Occipital lobe (tissue), 2 donors: Measurements from ENCODE around the gene GRM4. TPM values are rescaled to one million over a fixed set of nuclear protein-coding genes. Genes with fewer than 3 reads are reported as not detected.

Experiments
- DNase-seq: peaks from one replicate; lab custom pipeline; 2025; lab: John Stamatoyannopoulos, UW
- total RNA-seq: library from RNA; depleted of rRNA; stranded (reverse); fragments of >200 nt; gene quantifications from one replicate; pipeline ENCODE4 v1.2.3, GENCODE V29; 2014

The GRM4 gene
- total RNA-seq, 1 donor from 2014 or later = 0.94 TPM

- no peak for DNase-seq
These were observed 60.3 kb downstream of the GRM4 start for GRCh38 chr6:34085453-34086170.

GRCh38 chr6:34084591-34085290 lies 61.1 kb downstream of the GRM4 start:
- no peak for DNase-seq

- DNase-seq = no peak
These were observed 62.8 kb downstream of the GRM4 start for GRCh38 chr6:34082864-34083626.

GRCh38 chr6:34082348-34082747 lies 63.5 kb downstream of the GRM4 start:
- no peak for DNase-seq

- no peak for DNase-seq
These were observed 65.5 kb downstream of the GRM4 start for GRCh38 chr6:34080357-34080756.

- DNase-seq = no peak
These were observed 66.0 kb downstream of the GRM4 start for GRCh38 chr6:34079899-34080298.

- DNase-seq = no peak
These were observed 70.0 kb downstream of the GRM4 start for GRCh38 chr6:34075906-34076305.

GRCh38 chr6:34074064-34074742 lies 71.7 kb downstream of the GRM4 start:
- DNase-seq = no peak

GRCh38 chr6:34073540-34073939 lies 72.3 kb downstream of the GRM4 start:
- no peak for DNase-seq

GRCh38 chr6:34072727-34073126 lies 73.2 kb downstream of the GRM4 start:
- DNase-seq = no peak

- no peak for DNase-seq
These were observed 74.0 kb downstream of the GRM4 start for GRCh38 chr6:34071884-34072379.

- no peak for DNase-seq
These were observed 74.6 kb downstream of the GRM4 start for GRCh38 chr6:34071136-34071883.

- no peak for DNase-seq
These were observed 75.4 kb downstream of the GRM4 start for GRCh38 chr6:34070315-34071135.

GRCh38 chr6:34068462-34069044 lies 77.3 kb downstream of the GRM4 start:
- DNase-seq = no peak

GRCh38 chr6:34067814-34068213 lies 78.1 kb downstream of the GRM4 start:
- DNase-seq = no peak

GRCh38 chr6:34066772-34067770 lies 78.8 kb downstream of the GRM4 start:
- no peak for DNase-seq

- no peak for DNase-seq
These were observed 79.7 kb downstream of the GRM4 start for GRCh38 chr6:34066218-34066571.

- DNase-seq = no peak
These were observed 80.2 kb downstream of the GRM4 start for GRCh38 chr6:34065466-34066217.
